A673 (cell line): ENCODE results near the gene PBXIP1. TPM values are rescaled to one million over a fixed set of nuclear protein-coding genes. Genes with fewer than 3 reads are reported as not detected.

Experiments
- BruUV-seq: library from RNA; stranded (reverse); fragments of 400-500 nt; replicated peaks from 2 replicates; lab custom pipeline; 2021; lab: Mats Ljungman, UMichigan
- CTCF ChIA-PET: fragments of 300-600 bp; sonication (Branson Sonifier 250); formaldehyde crosslinking; loops from one replicate; lab custom pipeline; 2022; ENCODE audit warnings: antibody characterized with exemption; lab: Charles Lee
- POLR2A ChIA-PET: fragments of 300-600 bp; sonication (Branson Sonifier 250); formaldehyde crosslinking; loops from one replicate; lab custom pipeline; 2022; ENCODE audit warnings: antibody characterized with exemption; ENCODE audit not compliant: low non-redundant PET; lab: Charles Lee
- DNase-seq: peaks from one replicate; pipeline ENCODE4 v3.0.0-alpha.2; 2015; ENCODE audit warnings: low spot score
- H3K27ac ChIP-seq: fragments of 200-600 bp; sonication (generic); 2 replicates; pipeline ENCODE4 v1.5.1; 2016; ENCODE audit warnings: mixed run types, low read depth, mild to moderate bottlenecking, mixed read lengths, antibody characterized with exemption, low read length; ENCODE audit not compliant: poor library complexity, severe bottlenecking
- H3K27me3 ChIP-seq: fragments of 200-600 bp; sonication (generic); replicated peaks from 2 replicates; pipeline ENCODE4 v1.6.1; 2017; ENCODE audit warnings: mixed run types, low read depth, mild to moderate bottlenecking, mixed read lengths, antibody characterized with exemption, low read length; ENCODE audit not compliant: insufficient read depth, poor library complexity
- H3K36me3 ChIP-seq: fragments of 200-600 bp; sonication (generic); 2 replicates; pipeline ENCODE4 v1.6.1; 2016; ENCODE audit warnings: mixed run types, mild to moderate bottlenecking, mixed read lengths, antibody characterized with exemption, low read length; ENCODE audit not compliant: insufficient read depth, poor library complexity, severe bottlenecking
- H3K4me1 ChIP-seq: fragments of 200-600 bp; sonication (generic); 2 replicates; pipeline ENCODE4 v1.6.1; 2017; ENCODE audit warnings: mixed run types, mild to moderate bottlenecking, mixed read lengths, antibody characterized with exemption, low read length; ENCODE audit not compliant: insufficient read depth, poor library complexity, severe bottlenecking
- H3K4me3 ChIP-seq: fragments of 200-600 bp; sonication (generic); 2 replicates; pipeline ENCODE4 v1.5.1; 2016; ENCODE audit warnings: low read depth, mixed run types, mild to moderate bottlenecking, mixed read lengths, low read length; ENCODE audit not compliant: poor library complexity, severe bottlenecking
- H3K9me3 ChIP-seq: fragments of 200-600 bp; sonication (generic); 2 replicates; pipeline ENCODE4 v1.6.1; 2016; ENCODE audit warnings: mixed run types, low read depth, mild to moderate bottlenecking, mixed read lengths, antibody characterized with exemption, low read length; ENCODE audit not compliant: poor library complexity, severe bottlenecking
- CTCF ChIP-seq: fragments of 300-800, 200-600 bp; sonication (generic); conservative IDR thresholded peaks from 2 replicates; pipeline ENCODE4 v1.5.1; 2017; ENCODE audit warnings: low read depth, mild to moderate bottlenecking, antibody characterized with exemption, low read length, moderate library complexity, mixed read lengths
- EZH2 ChIP-seq: fragments of 200-600 bp; sonication (generic); IDR thresholded peaks from 2 replicates; pipeline ENCODE4 v1.6.1; 2017; ENCODE audit warnings: borderline replicate concordance, low read depth, mild to moderate bottlenecking, mixed read lengths, antibody characterized with exemption, low read length; ENCODE audit not compliant: poor library complexity, severe bottlenecking
- intact Hi-C: fragments of 100-400 bp; cut with micrococcal nuclease; formaldehyde crosslinking; loops from one replicate; pipeline ENCODE4 v1.10.0; 2022; ENCODE audit not compliant: unreplicated experiment
- total RNA-seq: library from RNA; stranded (reverse); gene quantifications from 2 replicates; pipeline ENCODE4 v1.2.3, GENCODE V29; 2021

PBXIP1 gene
- total RNA-seq, 1 experiment from 2014 or later, result 12.7 TPM

GRCh38 chr1:154951901-154952657 lies 3.8 kb downstream of the PBXIP1 start:
- BruUV-seq, result no TSS peak
- no peak for DNase-seq
- no peak for TF ChIP-seq EZH2
- no peak overlapping the region for H3K4me3 ChIP-seq
- CTCF ChIA-PET, result no interaction called here
- intact Hi-C loops, result no loop called here
- H3K4me1 ChIP-seq, result peaks cover 13% of the 10 kb centered on the region
- H3K9me3 ChIP-seq, result no peaks in the 10 kb centered on the region
- no peak overlapping the region for H3K27ac ChIP-seq
- peaks cover 3% of the 10 kb centered on the region for H3K36me3 ChIP-seq
- POLR2A ChIA-PET, result no interaction called here
- H3K27me3 ChIP-seq, result no peaks in the 10 kb centered on the region

- Histone ChIP-seq H3K36me3 (peaks cover 3% of the 10 kb centered on the region), H3K27ac (no peak overlapping the region), H3K27me3 (no peaks in the 10 kb centered on the region), H3K9me3 (no peaks in the 10 kb centered on the region), H3K4me1 (peaks cover 4% of the 10 kb centered on the region), H3K4me3 (no peak overlapping the region)
- TF ChIP-seq CTCF (no peak), EZH2 (no peak)
- intact Hi-C loops, result no loop called here
- CTCF ChIA-PET, result no interaction called here
- no TSS peak for BruUV-seq
- POLR2A ChIA-PET, result no interaction called here
- DNase-seq, result no peak
Measured at GRCh38 chr1:154948079-154948478, 7.8 kb downstream of the PBXIP1 start.

- no peak for TF ChIP-seq EZH2
- no peak for TF ChIP-seq CTCF
- POLR2A ChIA-PET, result no interaction called here
Measured at GRCh38 chr1:154945962-154946850, 9.7 kb downstream of the PBXIP1 start.

More at GRCh38 chr1:154945962-154946850, 9.7 kb downstream of the PBXIP1 start:
- no peak for DNase-seq
- CTCF ChIA-PET, result interaction anchor here (0.6 to 0.9 kb wide), 2 partner anchors 10 to 514 kb away, joined by 3 to 5 read pairs; partner anchors contain the start of gene PBXIP1
- intact Hi-C loops, result no loop called here
- Histone ChIP-seq H3K27ac (no peak overlapping the region), H3K4me1 (peaks cover 20% of the 10 kb centered on the region), H3K27me3 (no peaks in the 10 kb centered on the region), H3K4me3 (no peak overlapping the region), H3K36me3 (peaks cover 3% of the 10 kb centered on the region), H3K9me3 (no peaks in the 10 kb centered on the region)
- no TSS peak for BruUV-seq
